Fibroblast of peridontal ligament (primary cell): Measurements from ENCODE around the gene DARS2.
"Not testable (repeated sequence)": the region's sequence is repeated elsewhere in the genome, so short reads cannot be mapped to it uniquely, and the experiment has no call there.

Source experiments
- DNase-seq: peaks from one replicate; pipeline ENCODE4 v3.0.0-alpha.2; 2010; ENCODE audit errors: extremely low read depth

Gene DARS2

DNA sequence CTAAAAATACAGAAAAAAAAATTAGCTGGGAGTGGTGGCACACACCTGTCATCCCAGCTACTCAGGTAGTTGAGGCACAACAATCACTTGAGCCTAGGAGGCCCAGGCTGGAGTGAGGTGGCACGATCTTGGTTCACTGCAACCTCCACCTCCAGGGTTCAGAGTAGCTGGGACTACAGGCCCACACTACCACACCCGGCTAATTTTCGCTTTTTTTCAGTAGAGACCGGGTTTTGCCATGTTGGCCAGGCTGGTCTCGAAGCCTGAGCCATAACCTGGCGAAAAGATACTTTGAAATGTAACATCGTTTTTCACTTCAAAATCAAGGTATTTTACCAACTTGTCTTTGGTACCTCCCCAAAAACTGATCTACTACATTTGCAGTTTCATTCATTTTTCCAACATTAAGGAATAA lies 37.3 kb downstream of the DARS2 start:
- no peak for DNase-seq

DNA sequence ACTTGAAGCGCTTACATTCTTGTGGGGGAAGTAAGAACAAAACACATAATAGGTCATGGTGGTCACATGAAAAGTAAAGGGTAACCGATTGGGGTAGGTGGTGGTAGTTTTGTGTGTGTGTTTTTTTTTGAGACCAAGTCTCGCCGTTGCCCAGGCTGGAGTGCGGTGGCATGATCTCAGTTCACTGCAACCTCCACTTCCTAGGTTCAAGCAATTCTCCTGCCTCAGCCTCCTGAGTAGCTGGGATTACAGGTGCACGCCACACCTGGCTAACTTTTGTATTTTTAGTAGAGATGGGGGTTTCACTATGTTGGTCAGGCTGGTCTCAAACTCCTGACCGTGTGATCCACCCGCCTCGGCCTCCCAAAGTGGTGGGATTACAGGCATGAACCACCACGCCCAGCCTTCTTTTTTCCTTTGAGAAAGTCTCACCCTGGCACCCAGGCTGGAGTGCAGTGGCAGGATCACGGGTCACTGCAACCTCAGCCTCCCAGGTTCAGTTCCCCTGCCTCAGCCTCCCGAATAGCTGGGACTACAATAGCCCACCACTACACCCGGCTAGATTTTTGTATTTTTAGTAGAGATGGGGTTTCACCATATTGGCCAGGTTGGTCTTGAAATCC lies 37.8 kb downstream of the DARS2 start:
- DNase-seq: not testable (repeated sequence)

DNA sequence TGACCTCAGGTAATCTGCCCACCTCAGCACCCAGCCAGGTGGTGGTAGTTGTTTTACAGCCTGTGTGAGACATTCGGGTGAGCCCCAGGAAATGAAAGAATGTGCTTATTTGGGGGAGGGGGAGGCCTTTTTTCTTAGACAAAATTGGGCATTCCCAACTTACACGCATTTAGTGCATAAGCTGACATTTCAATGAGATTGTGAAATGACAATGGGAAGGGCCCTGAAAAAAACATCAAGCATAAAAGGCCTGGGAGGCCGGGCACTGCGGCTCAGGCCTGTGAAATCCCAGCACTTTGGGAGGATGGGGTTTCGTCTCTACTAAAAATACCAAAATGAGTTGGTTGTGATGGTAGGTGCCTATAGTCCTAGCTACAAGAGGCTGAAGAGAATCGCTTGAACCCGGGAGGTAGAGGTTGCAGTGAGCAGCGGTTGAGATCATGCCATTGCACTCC lies 38.3 kb downstream of the DARS2 start:
- no peak for DNase-seq

DNA sequence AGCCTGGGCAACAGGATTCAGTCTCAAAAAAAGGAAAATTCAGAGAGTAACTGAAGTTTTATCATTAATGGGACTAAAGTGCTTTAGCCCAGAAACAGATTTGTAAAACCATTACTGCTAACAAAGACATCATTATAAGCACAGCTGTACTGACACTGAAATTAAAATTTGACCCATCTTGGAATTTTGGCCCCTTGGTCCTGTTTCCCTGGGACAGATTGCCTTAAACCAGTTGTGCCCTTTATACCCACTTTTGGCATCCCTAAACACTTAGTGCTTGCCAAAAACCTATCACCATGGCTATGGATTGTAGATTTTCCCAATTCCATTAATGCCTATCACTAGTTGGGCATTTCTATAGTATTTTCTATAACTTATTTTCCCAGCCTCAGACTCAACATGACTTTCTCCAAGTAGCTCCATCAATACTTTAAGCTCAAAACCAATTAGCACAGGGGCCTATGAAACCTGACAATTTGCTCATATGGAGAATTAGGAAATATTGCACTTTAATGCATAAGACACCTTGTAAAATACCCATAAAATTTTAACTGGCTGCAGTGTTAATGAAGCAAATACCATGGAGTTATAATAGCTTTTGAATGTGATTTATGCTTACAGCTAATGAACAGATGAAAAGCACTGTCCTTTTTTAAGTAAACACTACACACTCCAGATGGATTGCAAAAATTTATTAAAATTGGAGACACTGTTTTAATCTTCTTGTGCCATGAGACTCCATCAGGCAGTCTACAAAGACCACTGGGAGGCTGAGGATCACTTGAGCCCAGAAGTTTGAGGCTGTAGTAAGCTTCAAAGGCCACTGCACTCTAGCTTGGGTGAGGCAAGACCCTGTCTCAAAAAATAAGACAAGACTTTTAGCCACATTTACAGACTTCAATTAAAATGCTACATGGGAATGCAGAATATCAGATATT lies 39.0 kb downstream of the DARS2 start:
- DNase-seq: no peak

- peak; percentile 22 for DNase-seq
Measured at GRCh38 chr1:173864179-173864867, 39.9 kb downstream of the DARS2 start.

DNA sequence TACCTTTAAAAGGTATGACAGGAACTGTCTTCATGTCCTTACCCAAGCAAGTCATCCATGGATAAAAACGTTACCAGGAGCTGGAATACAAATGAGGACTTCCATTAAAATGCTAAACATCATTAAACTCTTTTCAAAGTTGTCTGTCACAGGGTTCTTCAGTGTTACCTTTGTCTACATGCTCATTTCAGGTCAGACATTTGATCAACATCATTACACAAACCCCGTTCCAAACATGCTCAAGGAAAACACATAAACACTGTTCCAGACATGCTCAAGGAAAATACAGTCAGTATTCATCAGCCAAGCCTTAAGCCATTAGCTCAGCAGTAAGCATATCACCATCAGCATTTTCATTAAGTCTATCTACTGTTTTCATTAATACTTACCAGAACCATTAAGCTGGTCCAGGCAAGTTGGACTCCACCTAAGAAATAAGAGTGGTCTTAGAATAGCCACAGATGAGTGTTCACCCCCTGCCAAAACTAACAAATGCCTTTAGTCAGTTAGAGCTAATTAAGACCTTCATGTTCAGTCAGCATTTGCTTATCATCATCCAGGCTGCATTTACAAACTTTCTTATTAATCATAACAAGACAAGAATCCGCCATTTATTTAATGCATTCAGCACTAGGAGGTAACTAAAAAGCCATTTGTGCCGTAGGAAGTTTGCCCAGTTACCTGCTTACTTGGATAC lies 41.1 kb downstream of the DARS2 start:
- DNase-seq: no peak

DNA sequence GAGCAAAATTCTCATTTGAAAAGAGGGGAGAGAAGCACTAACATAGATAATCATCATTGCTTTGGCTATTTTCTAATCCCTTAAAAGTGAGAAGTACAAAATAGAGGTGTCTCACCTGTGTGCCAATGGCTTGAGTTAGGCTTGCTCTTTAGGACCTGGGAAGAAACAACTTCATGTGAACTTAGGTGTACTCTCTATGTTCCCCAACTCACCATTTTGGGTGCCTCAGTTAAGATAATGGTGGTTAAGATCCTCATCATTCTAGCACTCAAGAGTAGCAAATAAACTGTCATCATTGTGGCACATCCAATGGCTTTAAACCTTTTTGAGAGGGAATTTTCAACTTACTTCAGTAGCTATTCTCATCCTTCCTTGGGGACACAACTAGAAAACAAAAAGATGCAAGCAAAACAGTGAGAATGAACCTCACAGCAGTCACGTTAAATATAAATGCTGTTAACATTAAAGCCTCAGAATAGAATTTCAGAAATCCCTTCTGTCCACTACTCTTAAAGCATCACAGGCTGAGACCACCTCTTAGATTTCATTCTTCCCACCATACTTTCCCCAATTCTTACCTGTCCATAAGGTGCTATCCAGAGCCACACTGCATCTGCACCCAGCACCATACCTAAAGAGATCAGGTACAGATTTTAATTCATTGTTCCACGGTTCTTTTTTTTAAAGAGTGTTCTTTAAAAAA lies 42.1 kb downstream of the DARS2 start:
- no peak for DNase-seq

DNA sequence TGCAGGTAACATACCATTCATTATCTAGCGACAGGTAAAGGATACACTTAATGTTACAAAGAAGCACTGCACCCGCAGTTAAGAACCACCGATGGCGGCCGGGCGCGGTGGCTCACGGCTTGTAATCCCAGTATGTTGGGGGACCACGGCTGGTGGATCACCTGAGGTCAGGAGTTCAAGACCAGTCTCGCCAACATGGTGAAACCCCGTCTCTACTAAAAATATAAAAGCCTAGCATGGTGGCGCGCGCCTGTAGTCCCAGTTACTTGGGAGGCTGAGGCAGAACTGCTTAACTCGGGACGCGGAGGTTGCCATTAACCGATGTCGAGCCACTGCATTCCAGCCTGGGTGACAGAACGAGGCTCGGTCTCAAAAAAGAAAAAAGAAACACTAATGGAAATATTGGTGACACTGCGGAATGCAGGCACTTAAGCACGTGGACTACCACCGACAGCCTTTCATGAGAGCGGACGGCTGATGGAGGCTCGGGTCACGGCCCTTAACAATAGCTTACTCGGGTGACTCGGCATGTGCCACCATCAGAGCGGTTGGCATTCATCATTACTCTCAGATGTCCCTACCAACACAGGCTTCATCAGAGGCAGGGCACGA lies 42.8 kb downstream of the DARS2 start:
- no peak for DNase-seq

- DNase-seq: peak; percentile 99
Measured at GRCh38 chr1:173867753-173868265, 43.3 kb downstream of the DARS2 start, which contains the start of gene GAS5. GAS5 (minus strand) TSS chr1:173867989.

GRCh38 chr1:173868266-173869020 lies 44.0 kb downstream of the DARS2 start, which contains the start of gene ZBTB37:
ZBTB37 (plus strand) TSS chr1:173868380; CDS start chr1:173870226, 1,846 bp downstream.
- peak; percentile 25 for DNase-seq

GRCh38 chr1:173869021-173869359 lies 44.5 kb downstream of the DARS2 start:
- DNase-seq: no peak

- DNase-seq: no peak
Measured at GRCh38 chr1:173870252-173871075, 46.0 kb downstream of the DARS2 start.

- no peak for DNase-seq
Measured at GRCh38 chr1:173871091-173871490, 46.6 kb downstream of the DARS2 start.

DNA sequence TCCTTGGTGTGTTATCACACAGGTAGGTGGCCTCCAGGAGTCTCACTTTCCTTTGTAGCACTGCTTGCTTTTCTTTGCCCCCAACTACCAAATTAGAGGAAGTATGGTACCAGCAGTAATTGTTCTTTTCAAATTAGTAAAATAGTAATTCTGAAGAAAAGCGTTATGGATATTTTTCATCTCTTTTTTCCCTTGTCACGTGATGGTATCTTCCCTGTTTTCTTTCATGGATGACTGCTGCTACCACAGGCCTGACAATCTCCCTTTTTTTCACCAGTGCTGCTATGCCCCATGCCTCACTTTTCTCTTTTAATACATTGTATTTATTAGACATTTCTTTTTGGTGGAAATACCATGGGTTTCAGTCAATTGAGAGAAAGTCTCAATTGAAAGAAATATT lies 47.0 kb downstream of the DARS2 start:
- no peak for DNase-seq

DNA sequence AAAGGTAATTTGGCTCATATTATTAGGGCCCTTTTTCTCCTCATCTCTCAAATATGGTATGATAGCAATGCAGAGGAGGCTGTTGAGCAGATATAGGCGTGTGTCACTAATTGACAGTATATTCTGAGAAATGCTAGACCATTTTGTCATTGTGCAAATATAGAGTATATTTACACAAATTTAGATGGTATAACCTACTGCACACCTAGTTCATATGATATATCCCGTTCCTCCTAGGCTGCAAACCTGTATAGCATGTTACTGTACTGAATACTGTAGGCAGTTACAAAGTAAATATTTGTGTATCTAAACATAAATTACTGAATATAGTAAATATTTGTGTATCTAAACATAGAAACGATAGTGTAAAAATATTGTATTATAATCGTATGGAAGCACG lies 52.3 kb downstream of the DARS2 start:
- DNase-seq: no peak

DNA sequence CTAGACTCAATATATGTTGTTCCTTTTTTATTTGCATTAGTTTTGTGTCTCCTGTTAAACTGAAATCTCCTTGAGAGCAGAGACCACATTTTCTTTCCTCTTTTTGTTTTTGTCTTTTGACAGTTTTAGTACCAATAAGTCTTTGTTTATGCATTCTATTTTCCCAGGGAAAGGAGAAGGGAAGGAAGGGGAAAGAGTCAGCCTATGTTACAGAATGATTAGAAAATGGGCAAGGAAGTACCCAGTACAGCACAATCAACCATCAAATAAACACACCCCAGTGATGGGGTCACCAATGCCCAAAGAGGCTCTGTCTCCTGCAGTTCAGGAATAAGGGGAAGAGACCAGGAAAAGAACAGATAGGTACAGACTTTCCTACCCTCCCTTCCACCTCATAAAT lies 53.8 kb downstream of the DARS2 start:
- DNase-seq: no peak

- DNase-seq: not testable (repeated sequence)
Measured at GRCh38 chr1:173881117-173881516, 56.6 kb downstream of the DARS2 start.

DNA sequence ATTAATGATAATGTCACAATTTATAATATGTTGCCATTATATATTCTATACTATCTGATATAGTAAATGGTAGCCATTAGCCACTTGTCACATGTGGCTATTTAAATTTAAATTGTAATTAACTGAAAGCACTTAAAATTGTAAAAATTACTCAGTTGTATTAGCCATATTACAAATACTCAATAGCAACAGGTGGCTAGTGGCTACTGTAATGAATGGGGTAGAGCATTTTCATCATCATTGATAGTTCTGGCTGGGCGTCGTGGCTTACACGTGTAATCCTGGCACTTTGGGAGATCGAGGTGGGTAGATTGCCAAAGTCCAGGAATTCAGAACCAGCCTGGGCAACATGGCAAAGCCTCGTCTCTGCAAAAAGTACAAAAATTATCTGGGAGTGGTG lies 60.2 kb downstream of the DARS2 start:
- DNase-seq: no peak
